Measurements from ENCODE around the gene GNMT. TPM values are rescaled to one million over a fixed set of nuclear protein-coding genes. Genes with fewer than 3 reads are reported as not detected.

The GNMT gene
- total and polyA plus RNA-seq, 2 of the 8 experiments (the other 6 are each of a cell fraction or from before 2014, with no cell fraction given): 1.8 to 3.4 TPM

- Histone ChIP-seq H3K23me2 (ENCODE audit: low read depth, low read length) (no peaks in the 10 kb centered on the region), H3K9me3 (ENCODE audit: insufficient read depth in 2 of 2, low read depth in 1 of 2, low read length in 1 of 2) (no peaks in the 10 kb centered on the region), H3K27me3 (replicated peaks in 1 of 4; ENCODE audit: control insufficient read depth in 3 of 4, extremely low read depth in 1 of 4, insufficient read depth in 3 of 4, low read length in 3 of 4) (no peaks in the 10 kb centered on the region), H3K4ac (replicated peaks; ENCODE audit: insufficient read length, low read depth, low read length) (no peak overlapping the region), H3K4me2 (ENCODE audit: insufficient read depth in 1 of 2, low read depth in 2 of 2, low read length in 2 of 2) (peak overlapping the region in 1 of 2 experiments; percentile 13; a peak in 1 of 4 replicates), H3K79me1 (ENCODE audit: low read depth, low read length) (peaks cover 2% of the 10 kb centered on the region; the same call in 1 of the 2 replicates), H3K56ac (replicated peaks; ENCODE audit: insufficient read length, low read depth, low read length) (no peak overlapping the region), H2BK120ac (replicated peaks; ENCODE audit: low read depth, low read length) (no peak overlapping the region), H4K20me1 (replicated peaks in 1 of 2; ENCODE audit: control insufficient read depth in 1 of 2, insufficient read depth in 2 of 2, low read length in 2 of 2) (peaks cover 0 to 2% of the 10 kb centered on the region in 2 experiments), H2BK15ac (ENCODE audit: low read length) (no peak overlapping the region), H3K4me3 (ENCODE audit: extremely low read depth in 1 of 4, insufficient read depth in 2 of 4, low read depth in 3 of 4, low read length in 4 of 4) (no peak overlapping the region), H4K8ac (ENCODE audit: extremely low read depth, insufficient read depth, low read length) (no peak overlapping the region), H3K14ac (ENCODE audit: insufficient read length) (no peak overlapping the region), H2BK12ac (ENCODE audit: low read depth, low read length) (no peak overlapping the region), H3K36me3 (ENCODE audit: control insufficient read depth in 2 of 4, insufficient read depth in 4 of 4, low read length in 3 of 4) (peaks cover 3 to 40% (median 20%) of the 10 kb centered on the region in 4 experiments; a peak in 7 of 8 replicates), H3K79me2 (ENCODE audit: control insufficient read depth in 1 of 2, insufficient read depth in 2 of 2, low read length in 2 of 2) (peaks cover 0 to 9% of the 10 kb centered on the region in 2 experiments; a peak in 2 of 4 replicates), H2AK5ac (ENCODE audit: low read depth, low read length) (no peak overlapping the region; the same call in 1 of the 2 replicates), H4K5ac (ENCODE audit: insufficient read length, low read depth, low read length) (no peak overlapping the region), H2BK20ac (ENCODE audit: low read length) (no peak overlapping the region), H4K91ac (replicated peaks; ENCODE audit: insufficient read length, low read length) (no peak overlapping the region), H3K23ac (ENCODE audit: insufficient read length) (no peak overlapping the region), H3K9ac (replicated peaks in 1 of 4; ENCODE audit: extremely low read depth in 1 of 4, low read depth in 3 of 4, low read length in 3 of 4) (no peak overlapping the region; a peak in 1 of 7 replicates), H2AFZ (ENCODE audit: low read length) (no peak overlapping the region), H3K27ac (ENCODE audit: low read depth, low read length) (no peak overlapping the region), H2BK5ac (ENCODE audit: low read depth, low read length) (peak overlapping the region; percentile 32; the same call in 1 of the 2 replicates), H3K4me1 (replicated peaks in 1 of 4; ENCODE audit: control insufficient read depth in 3 of 4, insufficient read depth in 4 of 4, low read length in 3 of 4) (peaks cover 0 to 6% (median 1%) of the 10 kb centered on the region in 4 experiments; a peak in 4 of 7 replicates), H3K18ac (ENCODE audit: extremely low read depth, low read length) (no peak overlapping the region)
- DNase-seq (ENCODE audit: low read depth in 1 of 2, low spot score in 2 of 2): no peak
- FAIRE-seq: no peak
- ChIA-PET POLR2A (ENCODE audit: partially characterized antibody) (interaction anchor here (0.9 to 2.2 kb wide), 6 partner anchors 10 to 204 kb away, joined by 3 to 13 read pairs (median 4); partner anchors contain the start of genes CNPY3 and GNMT), CTCF (ENCODE audit: partially characterized antibody) (interaction anchor here (1.0 to 1.4 kb wide), 3 partner anchors 28 to 72 kb away, joined by 3 to 5 read pairs (median 4); no protein-coding TSS in a partner anchor)
- TF ChIP-seq EP300 (IDR thresholded peaks at IDR 0.05; ENCODE audit: borderline replicate concordance in 1 of 2, low read depth in 2 of 2, low read length in 2 of 2) (no peak), BCL11A (IDR thresholded peaks at IDR 0.05; ENCODE audit: low read depth in 2 of 2, low read length in 2 of 2) (no peak), POLR2AphosphoS5 (IDR thresholded peaks at IDR 0.05; ENCODE audit: low read depth, low read length) (peak; percentile 22; the same call in 1 of the 2 replicates), CTBP2 (IDR thresholded peaks at IDR 0.05; ENCODE audit: borderline replicate concordance, insufficient read depth, insufficient read length, low read length) (no peak), CREB1 (IDR thresholded peaks at IDR 0.05) (no peak)
- 86% methylated on average over 8 of the region's 9 CpGs; no CpG with 5 or more reads in 1 of the 2 experiments for WGBS, 2 experiments (ENCODE audit: extremely low coverage in 1 of 2, insufficient coverage in 1 of 2, insufficient read length in 1 of 2, insufficient replicate concordance in 2 of 2, low coverage in 1 of 2, low lambda C conversion rate in 2 of 2, missing lambda C conversion rate in 1 of 2)
These were observed 21.4 kb upstream of the GNMT start for GRCh38 chr6:42938987-42939809.

Measured in H1 (cell line).